SJSA1 (cell line): Measurements from ENCODE around the gene POLR3E. TPM values are rescaled to one million over a fixed set of nuclear protein-coding genes. Genes with fewer than 3 reads are reported as not detected.
A peak's percentile ranks its signal among the peaks of the same experiment; 100 is the strongest.
"Not testable (repeated sequence)": the region's sequence is repeated elsewhere in the genome, so short reads cannot be mapped to it uniquely, and the experiment has no call there.

Source experiments
- DNase-seq, 2 experiments: peaks; one replicate each; pipeline ENCODE4 v3.0.0-alpha.2; 2015 to 2020; ENCODE audit warnings: low spot score in 2 of 2, low read depth in 1 of 2
- H3K27ac ChIP-seq: fragments of 250-450 bp; sonication (Bioruptor Pico); 2 replicates; pipeline ENCODE4 v1.5.1; 2020; ENCODE audit warnings: mild to moderate bottlenecking, moderate library complexity
- H3K27me3 ChIP-seq: fragments of 250-450 bp; sonication (Bioruptor Pico); replicated peaks from 2 replicates; pipeline ENCODE4 v1.5.1; 2020; ENCODE audit warnings: mild to moderate bottlenecking, moderate library complexity
- H3K36me3 ChIP-seq: fragments of 250-450 bp; sonication (Bioruptor Pico); 2 replicates; pipeline ENCODE4 v1.5.1; 2020; ENCODE audit warnings: mild to moderate bottlenecking
- H3K4me1 ChIP-seq: fragments of 250-450 bp; sonication (Bioruptor Pico); replicated peaks from 2 replicates; pipeline ENCODE4 v1.6.1; 2021; ENCODE audit warnings: mild to moderate bottlenecking
- H3K4me3 ChIP-seq: fragments of 250-450 bp; sonication (Bioruptor Pico); 2 replicates; pipeline ENCODE4 v1.5.1; 2020; ENCODE audit warnings: mild to moderate bottlenecking
- H3K9me3 ChIP-seq: fragments of 250-450 bp; sonication (Bioruptor Pico); replicated peaks from 2 replicates; pipeline ENCODE4 v1.5.1; 2020; ENCODE audit warnings: mild to moderate bottlenecking
- total RNA-seq: library from RNA; depleted of rRNA; stranded (reverse); fragments of >200 nt; shearing (Covaris generic); gene quantifications from 2 replicates; pipeline ENCODE4 v1.2.3, GENCODE V29; 2014

POLR3E gene
- total RNA-seq, 1 experiment from 2014 or later, result 29.3 TPM

DNA sequence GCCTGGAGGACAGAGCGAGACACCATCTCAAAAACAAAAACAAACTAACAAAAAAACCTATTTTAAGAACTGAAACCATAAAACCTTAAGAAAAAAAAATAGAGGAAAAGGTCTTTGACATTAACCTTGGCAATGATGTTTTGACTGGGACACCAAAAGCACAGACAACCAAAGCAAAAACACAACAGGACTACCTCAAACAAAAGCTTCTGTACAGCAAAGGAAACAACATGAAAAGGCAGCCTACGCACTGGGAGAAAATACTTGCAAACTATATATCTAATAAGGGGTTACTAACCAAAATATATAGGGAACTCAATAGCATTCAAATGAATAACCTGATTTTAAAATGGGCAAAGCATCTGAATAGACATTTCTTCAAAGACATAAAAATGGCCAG lies 44.9 kb downstream of the POLR3E start:
- H3K27ac ChIP-seq, result no peak overlapping the region
- peaks cover 19% of the 10 kb centered on the region for H3K36me3 ChIP-seq
- peaks cover 6% of the 10 kb centered on the region; the same call in 1 of the 2 replicates for H3K9me3 ChIP-seq
- no peak for DNase-seq
- H3K4me1 ChIP-seq, result no peaks in the 10 kb centered on the region
- H3K27me3 ChIP-seq, result no peaks in the 10 kb centered on the region
- no peak overlapping the region for H3K4me3 ChIP-seq

DNA sequence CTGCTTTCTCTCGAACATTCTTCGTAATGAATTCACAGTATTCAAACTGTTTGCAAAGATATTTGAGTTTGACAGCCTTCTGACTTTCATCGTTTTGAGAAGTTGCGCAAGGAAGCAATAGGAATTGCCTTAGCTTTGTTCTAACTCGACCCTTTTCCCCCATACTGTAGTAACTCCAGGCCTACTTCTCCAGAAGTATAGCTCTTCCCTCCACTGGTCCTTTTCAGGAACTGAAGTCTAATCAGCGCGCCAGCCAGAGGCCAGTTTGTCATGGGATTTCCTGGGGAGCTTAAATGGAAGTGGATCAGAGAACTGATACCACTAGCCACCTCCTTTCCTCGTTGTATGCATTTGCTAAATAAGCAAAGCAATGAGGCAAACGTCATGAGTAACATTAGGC lies 49.3 kb downstream of the POLR3E start:
- no peak for DNase-seq
- H3K36me3 ChIP-seq, result peaks cover 60% of the 10 kb centered on the region
- H3K27me3 ChIP-seq, result no peaks in the 10 kb centered on the region
- H3K27ac ChIP-seq, result no peak overlapping the region
- no peaks in the 10 kb centered on the region for H3K4me1 ChIP-seq
- H3K4me3 ChIP-seq, result no peak overlapping the region
- no peaks in the 10 kb centered on the region for H3K9me3 ChIP-seq

DNA sequence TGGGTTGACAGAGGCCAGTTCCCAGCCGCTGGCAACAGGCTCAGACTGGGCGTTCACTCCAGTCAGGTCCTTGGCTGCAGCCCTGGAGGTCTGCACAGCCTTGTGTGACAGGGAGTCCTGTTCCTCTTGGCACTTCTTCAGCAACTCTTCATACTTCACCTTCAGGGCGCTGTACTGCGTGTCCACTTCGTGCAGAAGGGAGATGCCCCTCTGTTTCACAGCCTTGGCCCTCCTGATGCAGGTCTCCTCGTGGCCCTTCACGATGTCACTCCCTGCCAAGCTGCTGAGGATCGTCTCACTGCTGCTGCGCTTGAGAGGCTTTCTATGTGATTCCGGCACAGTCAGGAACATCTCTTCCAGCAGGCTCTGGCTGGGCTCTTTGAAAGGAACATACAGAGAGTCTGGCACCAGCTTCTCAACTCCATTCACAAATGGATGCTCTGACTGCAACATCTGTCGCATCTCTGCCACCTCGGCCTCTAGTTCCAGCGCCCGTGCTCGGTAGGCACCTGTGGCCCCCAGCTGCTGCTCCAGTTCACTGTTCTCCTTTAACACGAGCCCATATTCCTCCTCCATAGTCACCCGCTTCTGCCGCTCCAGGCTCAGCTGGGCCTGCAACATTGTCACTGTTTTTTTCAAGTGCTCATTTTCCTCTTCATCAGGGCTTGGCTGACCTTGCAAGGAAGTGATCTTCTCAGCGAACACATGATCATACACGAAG lies 50.1 kb downstream of the POLR3E start:
- H3K9me3 ChIP-seq, result no peaks in the 10 kb centered on the region
- peaks cover 67% of the 10 kb centered on the region for H3K36me3 ChIP-seq
- no peaks in the 10 kb centered on the region for H3K27me3 ChIP-seq
- H3K4me3 ChIP-seq, result no peak overlapping the region
- DNase-seq, result no peak
- peaks cover under 1% of the 10 kb centered on the region for H3K4me1 ChIP-seq
- H3K27ac ChIP-seq, result no peak overlapping the region

DNA sequence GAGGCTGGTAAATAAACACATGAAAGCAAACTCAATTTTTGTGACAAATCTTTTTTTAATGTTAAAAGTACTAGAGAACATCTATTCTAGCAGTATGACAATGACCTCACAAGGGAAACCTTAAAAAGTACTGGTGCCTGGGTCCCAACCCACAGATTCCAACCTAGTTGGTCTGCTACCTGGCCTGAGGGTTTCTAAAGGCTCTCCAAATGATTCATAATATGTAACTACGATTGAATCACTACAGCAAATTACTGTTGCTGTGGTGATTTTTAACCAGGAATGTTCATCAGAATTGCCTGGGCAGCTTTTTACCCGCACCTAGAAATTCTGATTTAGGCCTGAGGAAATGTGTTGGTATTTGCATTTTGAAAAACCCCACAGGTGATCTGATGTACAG lies 51.1 kb downstream of the POLR3E start:
- no peak for DNase-seq
- Histone ChIP-seq H3K4me3 (no peak overlapping the region), H3K27ac (no peak overlapping the region), H3K4me1 (peaks cover 11% of the 10 kb centered on the region), H3K36me3 (peaks cover 72% of the 10 kb centered on the region), H3K27me3 (no peaks in the 10 kb centered on the region), H3K9me3 (no peaks in the 10 kb centered on the region)

DNA sequence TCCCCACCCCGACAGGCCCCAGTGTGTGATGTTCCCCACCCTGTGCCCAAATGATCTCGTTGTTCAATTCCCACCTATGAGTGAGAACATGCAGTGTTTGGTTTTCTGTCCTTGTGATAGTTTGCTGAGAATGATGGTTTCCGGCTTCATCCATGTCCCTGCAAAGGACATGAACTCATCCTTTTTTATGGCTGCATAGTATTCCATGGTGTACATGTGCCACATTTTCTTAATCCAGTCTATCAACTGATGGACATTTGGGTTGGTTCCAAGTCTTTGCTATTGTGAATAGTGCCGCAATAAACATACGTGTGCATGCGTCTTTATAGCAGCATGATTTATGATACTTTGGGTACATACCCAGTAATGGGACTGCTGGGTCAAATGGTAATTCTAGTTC lies 53.8 kb downstream of the POLR3E start:
- H3K27me3 ChIP-seq, H3K27ac ChIP-seq, H3K9me3 ChIP-seq, DNase-seq, H3K4me3 ChIP-seq: not testable (repeated sequence)
- H3K36me3 ChIP-seq, result peaks cover 74% of the 10 kb centered on the region
- peaks cover 21% of the 10 kb centered on the region for H3K4me1 ChIP-seq

DNA sequence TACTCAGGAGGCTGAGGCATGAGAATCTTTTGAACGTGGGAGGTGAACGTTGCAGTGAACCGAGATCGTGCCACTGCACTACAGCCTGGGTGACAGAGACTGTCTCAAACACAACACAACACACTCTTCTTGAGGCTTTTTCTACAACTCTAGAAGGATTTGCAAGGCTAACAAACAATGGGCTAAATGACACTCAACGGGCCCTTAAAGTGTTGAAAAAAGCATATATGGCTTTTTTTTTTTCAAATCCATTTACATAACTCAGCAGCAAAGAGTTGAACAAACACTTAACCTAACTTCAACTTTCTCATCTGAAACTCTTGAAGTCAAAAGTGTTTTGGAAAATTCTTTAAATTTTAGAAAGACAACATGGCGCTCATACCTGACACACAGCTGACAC lies 54.9 kb downstream of the POLR3E start:
- Histone ChIP-seq H3K4me3 (no peak overlapping the region), H3K27me3 (no peaks in the 10 kb centered on the region), H3K9me3 (no peaks in the 10 kb centered on the region), H3K27ac (no peak overlapping the region), H3K4me1 (peaks cover 21% of the 10 kb centered on the region), H3K36me3 (peaks cover 66% of the 10 kb centered on the region)
- no peak for DNase-seq

GRCh38 chr16:22352723-22353122 lies 55.5 kb downstream of the POLR3E start:
- DNase-seq, result no peak
- Histone ChIP-seq H3K27ac (peak overlapping the region; percentile 57), H3K36me3 (peaks cover 66% of the 10 kb centered on the region), H3K4me1 (peaks cover 26% of the 10 kb centered on the region), H3K27me3 (no peaks in the 10 kb centered on the region), H3K9me3 (no peaks in the 10 kb centered on the region), H3K4me3 (no peak overlapping the region)

GRCh38 chr16:22353191-22353919 lies 56.1 kb downstream of the POLR3E start:
- H3K9me3 ChIP-seq, result no peaks in the 10 kb centered on the region
- peaks cover 63% of the 10 kb centered on the region for H3K36me3 ChIP-seq
- no peaks in the 10 kb centered on the region for H3K27me3 ChIP-seq
- H3K27ac ChIP-seq, result peak overlapping the region; percentile 57
- peak; percentile 61 to 86 for DNase-seq
- H3K4me3 ChIP-seq, result no peak overlapping the region
- H3K4me1 ChIP-seq, result peaks cover 32% of the 10 kb centered on the region

DNA sequence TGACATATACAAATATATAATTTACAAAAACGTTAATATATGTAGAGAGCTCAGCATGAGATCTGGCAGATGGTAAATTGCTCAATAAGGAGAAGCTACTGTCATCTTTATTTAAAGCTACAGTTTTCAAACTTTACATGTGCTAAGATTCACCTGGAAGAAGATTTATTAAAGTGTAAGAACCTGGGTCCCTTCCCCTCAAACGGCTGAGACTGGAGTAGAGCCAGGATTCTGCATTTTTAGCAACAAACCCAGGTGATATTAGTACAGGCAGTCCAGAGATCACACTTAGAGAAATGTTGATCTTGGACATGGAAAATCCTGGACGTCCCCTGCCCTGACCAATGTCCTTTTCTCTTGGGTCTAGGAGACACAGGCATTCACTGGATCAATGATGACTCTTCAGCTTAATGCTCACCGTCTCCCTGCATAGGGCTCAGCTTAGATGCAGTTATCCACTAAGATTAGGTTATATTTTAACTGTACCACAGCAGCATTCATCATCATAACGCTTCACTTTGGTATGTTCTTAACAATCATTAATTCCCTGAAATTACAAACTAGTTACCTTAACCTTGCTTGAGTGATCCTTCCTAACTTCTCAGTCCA lies 56.8 kb downstream of the POLR3E start:
- H3K4me1 ChIP-seq, result peaks cover 35% of the 10 kb centered on the region
- H3K4me3 ChIP-seq, result no peak overlapping the region
- H3K9me3 ChIP-seq, result no peaks in the 10 kb centered on the region
- no peaks in the 10 kb centered on the region for H3K27me3 ChIP-seq
- DNase-seq, result no peak
- peaks cover 57% of the 10 kb centered on the region for H3K36me3 ChIP-seq
- H3K27ac ChIP-seq, result peak overlapping the region; percentile 57

- no peak for DNase-seq
- Histone ChIP-seq H3K27ac (no peak overlapping the region), H3K4me1 (peaks cover 35% of the 10 kb centered on the region), H3K27me3 (no peaks in the 10 kb centered on the region), H3K36me3 (peaks cover 54% of the 10 kb centered on the region), H3K4me3 (no peak overlapping the region), H3K9me3 (no peaks in the 10 kb centered on the region)
Observed at GRCh38 chr16:22355487-22355908, 58.3 kb downstream of the POLR3E start.

- Histone ChIP-seq H3K9me3 (no peaks in the 10 kb centered on the region), H3K36me3 (peaks cover 48% of the 10 kb centered on the region), H3K27me3 (no peaks in the 10 kb centered on the region), H3K27ac (no peak overlapping the region), H3K4me3 (no peak overlapping the region), H3K4me1 (peaks cover 35% of the 10 kb centered on the region)
- DNase-seq, result no peak
Observed at GRCh38 chr16:22356930-22357634, 59.9 kb downstream of the POLR3E start.

- peaks cover 49% of the 10 kb centered on the region for H3K36me3 ChIP-seq
- H3K4me3 ChIP-seq, result no peak overlapping the region
- peaks cover 31% of the 10 kb centered on the region for H3K4me1 ChIP-seq
- no peaks in the 10 kb centered on the region for H3K27me3 ChIP-seq
- H3K27ac ChIP-seq, result no peak overlapping the region; the same call in 1 of the 2 replicates
- no peaks in the 10 kb centered on the region for H3K9me3 ChIP-seq
- no peak for DNase-seq
Observed at GRCh38 chr16:22357635-22357971, 60.4 kb downstream of the POLR3E start.

- Histone ChIP-seq H3K4me1 (peaks cover 27% of the 10 kb centered on the region), H3K9me3 (no peaks in the 10 kb centered on the region), H3K36me3 (peaks cover 50% of the 10 kb centered on the region), H3K27ac (no peak overlapping the region; the same call in 1 of the 2 replicates), H3K4me3 (no peak overlapping the region), H3K27me3 (no peaks in the 10 kb centered on the region)
- peak in 1 of 2 experiments; percentile 22 for DNase-seq
Observed at GRCh38 chr16:22358000-22358399, 60.8 kb downstream of the POLR3E start.
